A673 (cell line): ENCODE measurements around the gene ELOVL5. TPM values are rescaled to one million over a fixed set of nuclear protein-coding genes. Genes with fewer than 3 reads are reported as not detected.

Source experiments
- BruUV-seq: library from RNA; stranded (reverse); fragments of 400-500 nt; replicated peaks from 2 replicates; lab custom pipeline; 2021; lab: Mats Ljungman, UMichigan
- CTCF ChIA-PET: fragments of 300-600 bp; sonication (Branson Sonifier 250); formaldehyde crosslinking; loops from one replicate; lab custom pipeline; 2022; ENCODE audit warnings: antibody characterized with exemption; lab: Charles Lee
- POLR2A ChIA-PET: fragments of 300-600 bp; sonication (Branson Sonifier 250); formaldehyde crosslinking; loops from one replicate; lab custom pipeline; 2022; ENCODE audit warnings: antibody characterized with exemption; ENCODE audit not compliant: low non-redundant PET; lab: Charles Lee
- DNase-seq: peaks from one replicate; pipeline ENCODE4 v3.0.0-alpha.2; 2015; ENCODE audit warnings: low spot score
- H3K27ac ChIP-seq: fragments of 200-600 bp; sonication (generic); 2 replicates; pipeline ENCODE4 v1.5.1; 2016; ENCODE audit warnings: mixed run types, low read depth, mild to moderate bottlenecking, mixed read lengths, antibody characterized with exemption, low read length; ENCODE audit not compliant: poor library complexity, severe bottlenecking
- H3K27me3 ChIP-seq: fragments of 200-600 bp; sonication (generic); replicated peaks from 2 replicates; pipeline ENCODE4 v1.6.1; 2017; ENCODE audit warnings: mixed run types, low read depth, mild to moderate bottlenecking, mixed read lengths, antibody characterized with exemption, low read length; ENCODE audit not compliant: insufficient read depth, poor library complexity
- H3K36me3 ChIP-seq: fragments of 200-600 bp; sonication (generic); 2 replicates; pipeline ENCODE4 v1.6.1; 2016; ENCODE audit warnings: mixed run types, mild to moderate bottlenecking, mixed read lengths, antibody characterized with exemption, low read length; ENCODE audit not compliant: insufficient read depth, poor library complexity, severe bottlenecking
- H3K4me1 ChIP-seq: fragments of 200-600 bp; sonication (generic); 2 replicates; pipeline ENCODE4 v1.6.1; 2017; ENCODE audit warnings: mixed run types, mild to moderate bottlenecking, mixed read lengths, antibody characterized with exemption, low read length; ENCODE audit not compliant: insufficient read depth, poor library complexity, severe bottlenecking
- H3K4me3 ChIP-seq: fragments of 200-600 bp; sonication (generic); 2 replicates; pipeline ENCODE4 v1.5.1; 2016; ENCODE audit warnings: low read depth, mixed run types, mild to moderate bottlenecking, mixed read lengths, low read length; ENCODE audit not compliant: poor library complexity, severe bottlenecking
- H3K9me3 ChIP-seq: fragments of 200-600 bp; sonication (generic); 2 replicates; pipeline ENCODE4 v1.6.1; 2016; ENCODE audit warnings: mixed run types, low read depth, mild to moderate bottlenecking, mixed read lengths, antibody characterized with exemption, low read length; ENCODE audit not compliant: poor library complexity, severe bottlenecking
- CTCF ChIP-seq: fragments of 300-800, 200-600 bp; sonication (generic); conservative IDR thresholded peaks from 2 replicates; pipeline ENCODE4 v1.5.1; 2017; ENCODE audit warnings: low read depth, mild to moderate bottlenecking, antibody characterized with exemption, low read length, moderate library complexity, mixed read lengths
- EZH2 ChIP-seq: fragments of 200-600 bp; sonication (generic); IDR thresholded peaks from 2 replicates; pipeline ENCODE4 v1.6.1; 2017; ENCODE audit warnings: borderline replicate concordance, low read depth, mild to moderate bottlenecking, mixed read lengths, antibody characterized with exemption, low read length; ENCODE audit not compliant: poor library complexity, severe bottlenecking
- intact Hi-C: fragments of 100-400 bp; cut with micrococcal nuclease; formaldehyde crosslinking; loops from one replicate; pipeline ENCODE4 v1.10.0; 2022; ENCODE audit not compliant: unreplicated experiment
- total RNA-seq: library from RNA; stranded (reverse); gene quantifications from 2 replicates; pipeline ENCODE4 v1.2.3, GENCODE V29; 2021

The ELOVL5 gene
- total RNA-seq, 1 experiment from 2014 or later, result 98.5 TPM

GRCh38 chr6:53252177-53252692, 96.5 kb downstream of the ELOVL5 start:
- no peak overlapping the region for H3K27ac ChIP-seq
- no peak for DNase-seq
- no peaks in the 10 kb centered on the region for H3K27me3 ChIP-seq
- TF ChIP-seq EZH2 (no peak), CTCF (no peak)
- H3K36me3 ChIP-seq, result no peaks in the 10 kb centered on the region
- intact Hi-C loops, result no loop called here
- ChIA-PET POLR2A (no interaction called here), CTCF (no interaction called here)
- no TSS peak for BruUV-seq
- no peaks in the 10 kb centered on the region for H3K4me1 ChIP-seq
- no peak overlapping the region for H3K4me3 ChIP-seq
- no peaks in the 10 kb centered on the region for H3K9me3 ChIP-seq

GRCh38 chr6:53251033-53251672, 97.6 kb downstream of the ELOVL5 start:
- Histone ChIP-seq H3K36me3 (no peaks in the 10 kb centered on the region), H3K9me3 (no peaks in the 10 kb centered on the region), H3K27me3 (no peaks in the 10 kb centered on the region), H3K27ac (no peak overlapping the region), H3K4me3 (no peak overlapping the region), H3K4me1 (no peaks in the 10 kb centered on the region)
- intact Hi-C loops, result no loop called here
- no peak for TF ChIP-seq EZH2
- no peak for TF ChIP-seq CTCF
- ChIA-PET CTCF (no interaction called here), POLR2A (no interaction called here)
- no peak for DNase-seq
- no TSS peak for BruUV-seq

GRCh38 chr6:53250176-53251032, 98.3 kb downstream of the ELOVL5 start:
- Histone ChIP-seq H3K27ac (no peak overlapping the region), H3K4me3 (no peak overlapping the region), H3K4me1 (no peaks in the 10 kb centered on the region), H3K36me3 (no peaks in the 10 kb centered on the region), H3K27me3 (no peaks in the 10 kb centered on the region), H3K9me3 (no peaks in the 10 kb centered on the region)
- CTCF ChIA-PET, result no interaction called here
- TF ChIP-seq EZH2, result no peak
- TF ChIP-seq CTCF, result no peak
- no peak for DNase-seq
- POLR2A ChIA-PET, result no interaction called here
- BruUV-seq, result no TSS peak
- intact Hi-C loops, result no loop called here
